Measurements from ENCODE around the gene TWF2.

- TF ChIP-seq TAF1 (IDR thresholded peaks at IDR 0.05; ENCODE audit: low read depth) (no peak), NFIC (IDR thresholded peaks at IDR 0.05) (no peak), YY1 (IDR thresholded peaks at IDR 0.05; ENCODE audit: low read depth) (no peak), RAD21 (IDR thresholded peaks at IDR 0.05; ENCODE audit: low read depth) (no peak), EP300 (IDR thresholded peaks at IDR 0.05; ENCODE audit: borderline replicate concordance) (no peak), CREB1 (IDR thresholded peaks at IDR 0.05; ENCODE audit: low read depth) (no peak), TEAD4 (IDR thresholded peaks at IDR 0.05) (no peak), CEBPB (IDR thresholded peaks at IDR 0.05) (no peak), FOXM1 (IDR thresholded peaks at IDR 0.05; ENCODE audit: borderline replicate concordance, low read depth) (no peak), ZBTB7A (IDR thresholded peaks at IDR 0.05; ENCODE audit: low read depth) (no peak)
- TF ChIP-seq, protein P1, sequence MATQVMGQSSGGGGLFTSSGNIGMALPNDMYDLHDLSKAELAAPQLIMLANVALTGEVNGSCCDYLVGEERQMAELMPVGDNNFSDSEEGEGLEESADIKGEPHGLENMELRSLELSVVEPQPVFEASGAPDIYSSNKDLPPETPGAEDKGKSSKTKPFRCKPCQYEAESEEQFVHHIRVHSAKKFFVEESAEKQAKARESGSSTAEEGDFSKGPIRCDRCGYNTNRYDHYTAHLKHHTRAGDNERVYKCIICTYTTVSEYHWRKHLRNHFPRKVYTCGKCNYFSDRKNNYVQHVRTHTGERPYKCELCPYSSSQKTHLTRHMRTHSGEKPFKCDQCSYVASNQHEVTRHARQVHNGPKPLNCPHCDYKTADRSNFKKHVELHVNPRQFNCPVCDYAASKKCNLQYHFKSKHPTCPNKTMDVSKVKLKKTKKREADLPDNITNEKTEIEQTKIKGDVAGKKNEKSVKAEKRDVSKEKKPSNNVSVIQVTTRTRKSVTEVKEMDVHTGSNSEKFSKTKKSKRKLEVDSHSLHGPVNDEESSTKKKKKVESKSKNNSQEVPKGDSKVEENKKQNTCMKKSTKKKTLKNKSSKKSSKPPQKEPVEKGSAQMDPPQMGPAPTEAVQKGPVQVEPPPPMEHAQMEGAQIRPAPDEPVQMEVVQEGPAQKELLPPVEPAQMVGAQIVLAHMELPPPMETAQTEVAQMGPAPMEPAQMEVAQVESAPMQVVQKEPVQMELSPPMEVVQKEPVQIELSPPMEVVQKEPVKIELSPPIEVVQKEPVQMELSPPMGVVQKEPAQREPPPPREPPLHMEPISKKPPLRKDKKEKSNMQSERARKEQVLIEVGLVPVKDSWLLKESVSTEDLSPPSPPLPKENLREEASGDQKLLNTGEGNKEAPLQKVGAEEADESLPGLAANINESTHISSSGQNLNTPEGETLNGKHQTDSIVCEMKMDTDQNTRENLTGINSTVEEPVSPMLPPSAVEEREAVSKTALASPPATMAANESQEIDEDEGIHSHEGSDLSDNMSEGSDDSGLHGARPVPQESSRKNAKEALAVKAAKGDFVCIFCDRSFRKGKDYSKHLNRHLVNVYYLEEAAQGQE (IDR thresholded peaks at IDR 0.05; ENCODE audit: low read depth), result no peak
Measured at GRCh38 chr3:52196977-52197376, 42.0 kb downstream of the TWF2 start.
